ENCODE measurements around the gene FUT3.
A peak's percentile ranks its signal among the peaks of the same experiment; 100 is the strongest.

FUT3 gene

DNA sequence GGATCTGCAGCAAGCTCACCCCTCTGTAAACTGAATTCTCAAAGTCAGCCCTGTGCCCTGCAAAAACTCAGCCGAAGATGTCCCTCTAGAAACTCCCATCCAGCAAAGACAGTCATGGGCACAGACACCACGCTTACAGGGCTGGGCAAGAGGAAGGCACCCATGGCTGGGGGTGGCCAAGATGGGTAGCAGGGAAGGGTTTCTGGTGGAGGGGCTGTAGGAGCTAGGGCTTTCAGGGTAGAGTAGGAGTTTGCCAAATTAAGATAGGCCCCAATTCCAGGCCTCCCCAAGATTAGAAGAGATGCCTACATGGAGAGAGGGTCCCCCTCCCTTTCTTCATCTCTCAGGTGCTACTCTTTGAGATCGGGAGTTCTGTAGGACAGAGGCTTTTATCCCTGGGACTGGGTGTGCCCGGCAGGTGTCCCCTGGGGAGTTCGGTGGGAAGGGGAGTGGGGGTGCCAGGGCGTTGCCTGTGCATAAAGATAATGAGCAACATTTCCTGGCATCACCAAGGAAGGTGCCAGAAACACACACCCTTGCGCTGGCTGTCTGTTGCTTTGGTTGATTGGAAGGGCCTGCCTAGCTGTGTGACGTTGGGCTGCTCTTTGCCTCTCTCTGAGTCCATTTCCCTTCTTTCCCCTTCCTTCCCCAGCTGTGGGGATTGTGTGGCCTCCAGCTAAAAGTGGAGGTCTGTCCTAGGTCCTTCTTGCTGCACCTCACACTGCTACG, 37.0 kb downstream of the FUT3 start:
- 0 out of 2 replicates have a peak overlapping the region, but pooled peaks have one; percentile 0 for H3K27ac ChIP-seq

DNA sequence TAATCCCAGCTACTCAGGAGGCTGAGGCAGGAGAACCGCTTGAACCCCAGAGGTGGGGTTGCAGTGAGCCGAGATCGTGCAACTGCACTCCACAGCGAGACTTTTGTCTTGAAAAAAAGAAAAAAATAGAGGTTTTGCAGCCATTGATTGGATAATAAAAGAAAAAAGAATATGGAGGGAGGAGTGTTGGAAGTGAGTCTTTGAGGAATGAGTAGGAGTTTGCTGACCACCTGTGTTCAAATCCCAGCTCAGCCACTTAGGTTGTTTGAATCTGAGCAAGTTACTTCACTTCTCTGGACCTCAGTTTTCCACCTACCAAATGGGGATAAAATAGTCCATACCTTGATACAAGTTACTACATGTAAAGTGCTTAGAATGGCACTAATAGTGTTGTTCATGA, 40.1 kb downstream of the FUT3 start:
- Histone ChIP-seq H3K4me3 (ENCODE audit: low read depth, low read length) (no peak overlapping the region), H3K27ac (no peak overlapping the region)
- TF ChIP-seq, protein P1, sequence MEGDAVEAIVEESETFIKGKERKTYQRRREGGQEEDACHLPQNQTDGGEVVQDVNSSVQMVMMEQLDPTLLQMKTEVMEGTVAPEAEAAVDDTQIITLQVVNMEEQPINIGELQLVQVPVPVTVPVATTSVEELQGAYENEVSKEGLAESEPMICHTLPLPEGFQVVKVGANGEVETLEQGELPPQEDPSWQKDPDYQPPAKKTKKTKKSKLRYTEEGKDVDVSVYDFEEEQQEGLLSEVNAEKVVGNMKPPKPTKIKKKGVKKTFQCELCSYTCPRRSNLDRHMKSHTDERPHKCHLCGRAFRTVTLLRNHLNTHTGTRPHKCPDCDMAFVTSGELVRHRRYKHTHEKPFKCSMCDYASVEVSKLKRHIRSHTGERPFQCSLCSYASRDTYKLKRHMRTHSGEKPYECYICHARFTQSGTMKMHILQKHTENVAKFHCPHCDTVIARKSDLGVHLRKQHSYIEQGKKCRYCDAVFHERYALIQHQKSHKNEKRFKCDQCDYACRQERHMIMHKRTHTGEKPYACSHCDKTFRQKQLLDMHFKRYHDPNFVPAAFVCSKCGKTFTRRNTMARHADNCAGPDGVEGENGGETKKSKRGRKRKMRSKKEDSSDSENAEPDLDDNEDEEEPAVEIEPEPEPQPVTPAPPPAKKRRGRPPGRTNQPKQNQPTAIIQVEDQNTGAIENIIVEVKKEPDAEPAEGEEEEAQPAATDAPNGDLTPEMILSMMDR (IDR thresholded peaks at IDR 0.05; ENCODE audit: low read depth, low read length) = no peak

More for the DNA sequence above, 37.0 kb downstream of the FUT3 start:
- Histone ChIP-seq H3K4me3 (ENCODE audit: low read depth, low read length) (no peak overlapping the region), H3K9me3 (ENCODE audit: severe bottlenecking) (no peaks in the 10 kb centered on the region), H3K27me3 (ENCODE audit: insufficient read depth, low read depth, severe bottlenecking) (no peaks in the 10 kb centered on the region), H3K36me3 (no peaks in the 10 kb centered on the region)
- TF ChIP-seq, protein P1 (IDR thresholded peaks at IDR 0.05; ENCODE audit: low read depth, low read length) = no peak
- DNase-seq = no peak

DNA sequence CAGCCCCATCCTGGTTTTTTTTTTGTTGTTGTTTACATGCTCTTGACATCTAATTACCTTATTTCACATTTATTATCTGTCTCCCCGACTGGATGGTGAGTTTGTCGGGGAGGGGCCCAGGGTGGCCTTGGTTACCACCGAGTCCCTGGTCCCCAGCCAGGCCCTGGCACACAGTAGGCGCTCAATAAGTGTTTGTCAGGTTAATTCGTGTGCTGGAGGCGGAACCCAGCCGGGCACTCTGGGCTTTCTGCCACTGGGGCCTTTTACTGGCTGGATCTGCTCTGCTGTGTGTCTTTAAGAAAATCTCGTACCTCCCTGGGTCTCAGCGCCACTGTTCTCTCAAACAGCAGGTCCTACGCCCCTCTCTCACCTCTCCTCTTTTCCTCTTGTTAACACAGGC, 41.8 kb downstream of the FUT3 start:
- no peak overlapping the region for H3K4me3 ChIP-seq (ENCODE audit: low read depth, low read length)
- H3K36me3 ChIP-seq = no peaks in the 10 kb centered on the region
- H3K27me3 ChIP-seq (ENCODE audit: insufficient read depth, low read depth, severe bottlenecking) = no peaks in the 10 kb centered on the region
- TF ChIP-seq, protein P1 (IDR thresholded peaks at IDR 0.05; ENCODE audit: low read depth, low read length) = no peak
- no peak overlapping the region for H3K27ac ChIP-seq
- H3K9me3 ChIP-seq (ENCODE audit: severe bottlenecking) = no peaks in the 10 kb centered on the region
- DNase-seq = no peak

More for the DNA sequence above, 40.1 kb downstream of the FUT3 start:
- Histone ChIP-seq H3K36me3 (no peaks in the 10 kb centered on the region), H3K9me3 (ENCODE audit: severe bottlenecking) (no peaks in the 10 kb centered on the region), H3K27me3 (ENCODE audit: insufficient read depth, low read depth, severe bottlenecking) (no peaks in the 10 kb centered on the region)
- no peak for DNase-seq

GRCh38 chr19:5809053-5809452, 42.2 kb downstream of the FUT3 start:
- TF ChIP-seq, protein P1 (IDR thresholded peaks at IDR 0.05; ENCODE audit: low read depth, low read length) = no peak
- DNase-seq = no peak
- H3K9me3 ChIP-seq (ENCODE audit: severe bottlenecking) = no peaks in the 10 kb centered on the region
- H3K4me3 ChIP-seq (ENCODE audit: low read depth, low read length) = no peak overlapping the region
- no peak overlapping the region for H3K27ac ChIP-seq
- H3K27me3 ChIP-seq (ENCODE audit: insufficient read depth, low read depth, severe bottlenecking) = no peaks in the 10 kb centered on the region
- H3K36me3 ChIP-seq = no peaks in the 10 kb centered on the region

DNA sequence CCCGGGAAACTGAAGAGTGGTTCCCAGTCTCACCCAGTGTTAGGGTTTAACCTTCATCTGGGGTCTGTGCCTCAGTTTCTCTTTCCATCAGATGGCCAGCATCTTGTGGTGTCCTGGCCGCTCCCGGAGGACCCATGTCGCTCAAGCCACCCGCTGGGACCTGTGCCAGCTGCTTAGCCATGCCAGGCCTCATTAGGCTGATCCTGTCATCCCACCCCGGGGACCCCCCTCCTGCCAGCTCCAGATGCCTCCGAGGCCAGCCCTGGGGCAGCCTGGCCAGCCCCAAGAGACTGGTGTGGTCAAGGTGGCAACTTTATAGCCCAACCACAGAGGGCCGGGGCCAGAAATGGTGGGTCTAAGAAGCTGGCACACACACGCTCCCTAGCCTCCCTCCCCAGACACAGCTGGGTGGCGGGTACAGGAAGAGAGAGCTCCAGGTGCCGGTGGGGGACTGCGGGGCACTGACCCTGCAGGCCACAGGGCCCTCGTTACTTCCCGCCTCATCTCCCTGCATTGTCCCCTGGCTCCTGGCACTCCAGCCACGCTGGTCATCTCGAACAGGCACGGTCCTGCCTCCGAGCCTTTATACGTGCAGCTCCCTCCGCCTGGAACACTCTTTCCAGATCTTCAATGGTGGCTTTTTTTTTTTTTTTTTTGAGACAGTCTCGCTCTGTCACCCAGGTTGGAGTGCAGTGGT, 43.0 kb downstream of the FUT3 start:
- Histone ChIP-seq H3K9me3 (ENCODE audit: severe bottlenecking) (no peaks in the 10 kb centered on the region), H3K4me3 (ENCODE audit: low read depth, low read length) (no peak overlapping the region), H3K27ac (no peak overlapping the region), H3K36me3 (no peaks in the 10 kb centered on the region), H3K27me3 (ENCODE audit: insufficient read depth, low read depth, severe bottlenecking) (no peaks in the 10 kb centered on the region)
- TF ChIP-seq, protein P1 (IDR thresholded peaks at IDR 0.05; ENCODE audit: low read depth, low read length) = no peak
- DNase-seq = no peak
